Peyer's patch (tissue), 4 donors: ENCODE measurements around the gene HPSE2.

Experiments
- POLR2A ChIP-seq, 2 donors: fragments of 450-650 bp; IDR thresholded peaks; one replicate each; pipeline ENCODE4 v1.5.1; 2017; ENCODE audit warnings: antibody characterized with exemption in 2 of 2, mild to moderate bottlenecking in 2 of 2, moderate library complexity in 2 of 2
- TF ChIP-seq, protein P1 (sequence below), 6 experiments: fragments of 450-650 bp in 4 of 6; fragments of 200-600 bp in 2 of 6; sonication (generic) in 1 of 6; IDR thresholded peaks; one replicate each; pipeline ENCODE4 v1.5.1; 2017 to 2019; ENCODE audit warnings: antibody characterized with exemption in 6 of 6, mild to moderate bottlenecking in 3 of 6, moderate library complexity in 1 of 6

GRCh38 chr10:98414578-98414931 is 821.1 kb downstream of the HPSE2 start:
- TF ChIP-seq, protein P1, sequence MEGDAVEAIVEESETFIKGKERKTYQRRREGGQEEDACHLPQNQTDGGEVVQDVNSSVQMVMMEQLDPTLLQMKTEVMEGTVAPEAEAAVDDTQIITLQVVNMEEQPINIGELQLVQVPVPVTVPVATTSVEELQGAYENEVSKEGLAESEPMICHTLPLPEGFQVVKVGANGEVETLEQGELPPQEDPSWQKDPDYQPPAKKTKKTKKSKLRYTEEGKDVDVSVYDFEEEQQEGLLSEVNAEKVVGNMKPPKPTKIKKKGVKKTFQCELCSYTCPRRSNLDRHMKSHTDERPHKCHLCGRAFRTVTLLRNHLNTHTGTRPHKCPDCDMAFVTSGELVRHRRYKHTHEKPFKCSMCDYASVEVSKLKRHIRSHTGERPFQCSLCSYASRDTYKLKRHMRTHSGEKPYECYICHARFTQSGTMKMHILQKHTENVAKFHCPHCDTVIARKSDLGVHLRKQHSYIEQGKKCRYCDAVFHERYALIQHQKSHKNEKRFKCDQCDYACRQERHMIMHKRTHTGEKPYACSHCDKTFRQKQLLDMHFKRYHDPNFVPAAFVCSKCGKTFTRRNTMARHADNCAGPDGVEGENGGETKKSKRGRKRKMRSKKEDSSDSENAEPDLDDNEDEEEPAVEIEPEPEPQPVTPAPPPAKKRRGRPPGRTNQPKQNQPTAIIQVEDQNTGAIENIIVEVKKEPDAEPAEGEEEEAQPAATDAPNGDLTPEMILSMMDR (IDR thresholded peaks at IDR 0.05) = no peak
- no peak for TF ChIP-seq POLR2A (IDR thresholded peaks at IDR 0.05)
